ENCODE results near the gene PTPRD. TPM values are rescaled to one million over a fixed set of nuclear protein-coding genes. Genes with fewer than 3 reads are reported as not detected.
A peak's percentile ranks its signal among the peaks of the same experiment; 100 is the strongest.

Gene PTPRD
- total RNA-seq, 1 experiment from 2014 or later = 79.4 TPM

DNA sequence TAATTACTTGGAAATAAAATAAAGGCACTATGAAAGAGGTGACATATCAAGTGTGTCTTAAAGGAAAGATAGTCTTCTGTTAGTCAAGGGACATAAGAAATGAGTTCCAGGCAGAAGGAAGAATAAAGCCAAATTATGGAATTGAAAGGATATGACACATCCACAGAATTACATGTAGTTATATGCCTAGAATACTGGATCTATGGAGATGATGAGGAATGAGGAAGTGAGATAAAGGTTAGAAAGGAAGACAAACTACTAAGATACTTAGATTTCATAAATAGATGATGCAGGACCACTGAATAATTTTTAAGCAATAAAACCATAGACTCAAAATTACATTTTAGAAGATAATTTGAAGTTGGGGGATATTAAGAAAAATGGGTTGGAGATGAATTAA is 609.8 kb downstream of the PTPRD start:
- no peak for DNase-seq
- Histone ChIP-seq H3K9me3 (replicated peaks) (no peaks in the 10 kb centered on the region), H3K4me3 (no peak overlapping the region), H3K36me3 (no peaks in the 10 kb centered on the region), H3K27me3 (no peaks in the 10 kb centered on the region), H3K4me1 (peaks cover 22% of the 10 kb centered on the region), H3K27ac (no peak overlapping the region)

GRCh38 chr9:10000669-10001068 is 612.1 kb downstream of the PTPRD start:
- Histone ChIP-seq H3K4me3 (no peak overlapping the region), H3K27me3 (no peaks in the 10 kb centered on the region), H3K36me3 (no peaks in the 10 kb centered on the region), H3K9me3 (replicated peaks) (no peaks in the 10 kb centered on the region), H3K27ac (no peak overlapping the region), H3K4me1 (peaks cover 5% of the 10 kb centered on the region; the same call in 1 of the 2 replicates)
- DNase-seq = no peak

- Histone ChIP-seq H3K9me3 (replicated peaks) (no peaks in the 10 kb centered on the region), H3K27ac (no peak overlapping the region), H3K27me3 (no peaks in the 10 kb centered on the region), H3K4me1 (no peaks in the 10 kb centered on the region; the same call in 1 of the 2 replicates), H3K4me3 (no peak overlapping the region), H3K36me3 (no peaks in the 10 kb centered on the region)
- peak in 1 of 2 experiments; percentile 53 for DNase-seq
Measured at GRCh38 chr9:9998491-9999287, 614.1 kb downstream of the PTPRD start.

DNA sequence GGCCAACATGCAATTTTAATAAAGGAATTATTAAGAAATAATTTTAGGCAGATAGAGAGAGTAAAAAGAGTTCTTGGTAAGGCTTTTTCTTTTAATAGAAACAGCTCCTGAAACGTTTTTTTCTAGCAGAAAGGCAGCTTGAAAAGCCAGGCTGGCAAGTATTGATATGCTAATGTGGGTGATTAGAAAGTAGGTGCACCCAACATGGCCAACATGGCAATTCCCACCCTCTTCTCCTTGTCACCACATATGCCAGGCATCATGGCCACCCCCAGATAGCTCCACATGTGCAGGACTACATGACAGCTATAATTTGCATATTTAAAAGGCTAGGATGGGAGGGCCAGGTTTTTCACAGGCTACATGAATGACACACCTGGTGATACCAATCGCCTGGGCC is 615.2 kb downstream of the PTPRD start:
- no peak overlapping the region for H3K4me3 ChIP-seq

DNA sequence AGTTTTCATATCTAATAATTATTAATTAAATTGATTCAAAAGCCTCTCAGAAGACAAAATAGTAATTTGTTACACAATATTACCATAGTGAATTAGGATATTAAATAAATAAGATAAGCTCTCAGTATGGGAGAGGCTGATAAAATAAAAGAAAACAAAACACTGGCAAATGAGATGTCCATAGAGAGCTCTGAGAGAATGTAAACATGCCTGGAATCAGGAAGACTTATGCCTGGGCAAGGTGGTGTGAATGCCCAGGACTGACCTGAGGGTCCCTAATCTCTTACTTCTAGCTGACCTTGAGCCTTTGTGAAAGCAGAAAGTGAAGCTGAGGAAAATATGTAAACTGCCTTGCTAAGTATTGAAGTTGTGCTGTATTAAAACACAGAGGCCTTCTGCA is 616.5 kb downstream of the PTPRD start:
- Histone ChIP-seq H3K4me1 (no peaks in the 10 kb centered on the region; the same call in 1 of the 2 replicates), H3K36me3 (no peaks in the 10 kb centered on the region), H3K27ac (no peak overlapping the region), H3K4me3 (no peak overlapping the region), H3K9me3 (replicated peaks) (no peaks in the 10 kb centered on the region), H3K27me3 (no peaks in the 10 kb centered on the region)
- DNase-seq = no peak

More for the DNA sequence above, 615.2 kb downstream of the PTPRD start:
- no peaks in the 10 kb centered on the region for H3K9me3 ChIP-seq (replicated peaks)
- no peaks in the 10 kb centered on the region for H3K36me3 ChIP-seq
- no peaks in the 10 kb centered on the region; the same call in 1 of the 2 replicates for H3K4me1 ChIP-seq
- no peak overlapping the region for H3K27ac ChIP-seq
- no peaks in the 10 kb centered on the region for H3K27me3 ChIP-seq
- DNase-seq = no peak

DNA sequence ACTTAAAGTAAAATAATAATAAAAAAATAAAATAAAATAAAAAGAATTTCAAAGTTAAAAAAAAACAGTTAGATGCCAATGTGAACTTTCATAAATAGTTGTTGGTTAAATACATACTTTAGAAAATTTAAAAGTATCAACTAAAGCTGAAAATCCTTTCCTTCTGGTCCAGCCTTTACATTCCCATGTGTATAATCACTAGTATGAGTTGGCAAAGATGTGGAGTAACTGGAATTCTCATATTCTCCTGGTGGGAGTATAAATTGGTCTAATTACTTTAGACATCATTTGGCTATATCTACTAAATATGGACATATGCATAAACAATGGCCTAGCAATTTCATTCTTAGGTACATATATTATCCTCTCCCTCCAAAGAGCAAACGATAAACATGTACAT is 619.9 kb downstream of the PTPRD start:
- Histone ChIP-seq H3K9me3 (replicated peaks) (no peaks in the 10 kb centered on the region), H3K4me1 (no peaks in the 10 kb centered on the region; the same call in 1 of the 2 replicates), H3K36me3 (no peaks in the 10 kb centered on the region), H3K4me3 (no peak overlapping the region), H3K27me3 (no peaks in the 10 kb centered on the region), H3K27ac (no peak overlapping the region)
- DNase-seq = no peak

GRCh38 chr9:9973062-9973461 is 639.7 kb downstream of the PTPRD start:
- no peak overlapping the region for H3K27ac ChIP-seq
- H3K9me3 ChIP-seq (replicated peaks) = no peaks in the 10 kb centered on the region
- H3K4me1 ChIP-seq = no peaks in the 10 kb centered on the region
- DNase-seq = no peak
- H3K36me3 ChIP-seq = no peaks in the 10 kb centered on the region
- no peak overlapping the region for H3K4me3 ChIP-seq
- H3K27me3 ChIP-seq = no peaks in the 10 kb centered on the region

- no peaks in the 10 kb centered on the region for H3K27me3 ChIP-seq
- H3K9me3 ChIP-seq (replicated peaks) = no peaks in the 10 kb centered on the region
- no peak overlapping the region for H3K4me3 ChIP-seq
- H3K27ac ChIP-seq = no peak overlapping the region
- no peaks in the 10 kb centered on the region for H3K36me3 ChIP-seq
- H3K4me1 ChIP-seq = no peaks in the 10 kb centered on the region
- no peak for DNase-seq
Measured at GRCh38 chr9:9970514-9970913, 642.3 kb downstream of the PTPRD start.

DNA sequence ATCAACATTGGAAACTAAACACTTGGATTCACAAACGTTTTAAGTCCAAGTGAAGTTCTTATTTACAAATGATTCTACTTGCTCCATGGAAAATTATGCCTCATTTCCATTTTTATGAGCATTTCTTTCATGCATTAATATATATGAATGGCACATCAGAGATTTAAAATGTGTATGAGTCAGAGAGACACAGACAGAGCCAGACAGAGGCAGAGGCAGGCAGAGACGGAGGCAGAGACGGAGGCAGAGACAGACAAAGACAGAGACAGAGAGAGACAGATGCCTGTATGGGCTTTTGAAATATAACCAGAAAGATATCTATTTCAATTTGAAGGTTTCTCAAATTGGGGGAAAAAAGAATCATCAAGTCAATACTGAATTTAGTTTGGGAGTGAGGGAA is 649.0 kb downstream of the PTPRD start:
- Histone ChIP-seq H3K36me3 (no peaks in the 10 kb centered on the region), H3K27me3 (no peaks in the 10 kb centered on the region), H3K4me3 (no peak overlapping the region), H3K4me1 (no peaks in the 10 kb centered on the region), H3K27ac (no peak overlapping the region), H3K9me3 (replicated peaks) (no peaks in the 10 kb centered on the region)
- DNase-seq = no peak

- no peak overlapping the region for H3K27ac ChIP-seq
- no peaks in the 10 kb centered on the region for H3K36me3 ChIP-seq
- H3K27me3 ChIP-seq = no peaks in the 10 kb centered on the region
- no peaks in the 10 kb centered on the region for H3K9me3 ChIP-seq (replicated peaks)
- H3K4me3 ChIP-seq = no peak overlapping the region
- no peak for DNase-seq
- no peaks in the 10 kb centered on the region for H3K4me1 ChIP-seq
Measured at GRCh38 chr9:9961934-9962333, 650.9 kb downstream of the PTPRD start.

DNA sequence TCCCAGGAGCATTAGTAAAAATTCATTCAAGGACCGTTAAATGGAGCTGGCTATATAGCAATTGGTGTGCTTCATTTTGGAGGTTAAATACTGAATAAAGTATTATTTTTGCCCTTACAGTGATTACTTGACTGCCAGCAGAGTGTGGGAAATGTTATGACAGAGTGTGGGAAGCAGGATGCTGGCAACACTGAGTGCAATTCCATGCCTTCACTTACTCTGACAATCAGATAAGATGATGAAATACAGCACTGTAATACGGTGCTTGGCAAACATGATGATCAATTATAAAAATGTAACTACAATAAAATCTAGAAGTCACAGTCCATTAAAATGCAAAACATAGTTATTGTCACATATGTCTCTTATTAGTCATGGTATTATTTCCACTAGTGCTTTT is 651.3 kb downstream of the PTPRD start:
- Histone ChIP-seq H3K36me3 (no peaks in the 10 kb centered on the region), H3K9me3 (replicated peaks) (no peaks in the 10 kb centered on the region), H3K4me3 (no peak overlapping the region), H3K27me3 (no peaks in the 10 kb centered on the region), H3K4me1 (no peaks in the 10 kb centered on the region), H3K27ac (no peak overlapping the region)
- DNase-seq = no peak

GRCh38 chr9:9951556-9952160 is 661.1 kb downstream of the PTPRD start:
- H3K9me3 ChIP-seq (replicated peaks) = no peaks in the 10 kb centered on the region
- H3K27me3 ChIP-seq = no peaks in the 10 kb centered on the region
- H3K27ac ChIP-seq = no peak overlapping the region
- H3K36me3 ChIP-seq = no peaks in the 10 kb centered on the region
- no peak overlapping the region for H3K4me3 ChIP-seq
- no peaks in the 10 kb centered on the region for H3K4me1 ChIP-seq
- DNase-seq = no peak

DNA sequence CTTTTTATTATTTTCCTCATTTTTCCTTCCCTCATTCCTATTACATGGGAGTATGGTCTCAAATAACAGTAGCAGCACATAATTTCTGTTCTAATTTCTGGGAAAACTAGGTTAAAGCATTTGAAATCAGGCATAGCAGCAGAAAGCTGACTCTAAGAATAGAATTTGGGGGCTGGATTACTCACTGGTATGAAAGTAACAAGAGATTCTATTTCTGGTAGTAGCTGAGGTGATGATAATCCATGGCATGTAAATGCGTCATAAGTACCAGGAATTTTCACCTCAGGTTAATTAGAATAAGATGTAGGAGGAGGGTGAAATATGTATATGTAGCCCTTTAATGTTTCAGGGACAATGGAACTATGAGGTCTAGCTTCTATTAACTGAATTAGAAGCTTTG is 662.0 kb downstream of the PTPRD start:
- H3K9me3 ChIP-seq (replicated peaks) = no peaks in the 10 kb centered on the region
- no peak for DNase-seq
- H3K27me3 ChIP-seq = no peaks in the 10 kb centered on the region
- H3K36me3 ChIP-seq = no peaks in the 10 kb centered on the region
- no peak overlapping the region for H3K27ac ChIP-seq
- H3K4me1 ChIP-seq = no peaks in the 10 kb centered on the region
- no peak overlapping the region for H3K4me3 ChIP-seq

DNA sequence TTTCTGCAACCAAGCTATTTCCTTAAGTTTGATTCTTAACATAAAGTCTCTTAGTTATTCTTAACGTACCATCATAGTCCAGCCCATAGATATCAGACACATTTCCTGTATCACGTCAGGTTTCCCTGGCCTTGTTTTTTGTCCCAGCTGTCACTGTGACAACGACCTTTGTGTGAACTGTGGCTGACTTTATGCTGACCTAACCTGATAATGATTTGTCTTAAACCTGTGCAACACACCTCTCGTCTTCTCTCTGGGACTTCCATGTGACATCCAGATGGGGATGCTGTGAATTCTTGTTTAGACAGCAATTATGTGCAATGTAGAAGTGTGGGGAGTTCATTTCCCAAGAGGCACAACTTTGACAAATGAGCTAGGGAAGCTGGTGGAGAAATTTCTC is 662.8 kb downstream of the PTPRD start:
- no peaks in the 10 kb centered on the region for H3K36me3 ChIP-seq
- no peaks in the 10 kb centered on the region for H3K4me1 ChIP-seq
- no peaks in the 10 kb centered on the region for H3K27me3 ChIP-seq
- H3K9me3 ChIP-seq (replicated peaks) = no peaks in the 10 kb centered on the region
- H3K27ac ChIP-seq = no peak overlapping the region
- H3K4me3 ChIP-seq = no peak overlapping the region
- no peak for DNase-seq

- H3K36me3 ChIP-seq = no peaks in the 10 kb centered on the region
- H3K27ac ChIP-seq = no peak overlapping the region
- no peak overlapping the region for H3K4me3 ChIP-seq
- no peak for DNase-seq
- no peaks in the 10 kb centered on the region for H3K4me1 ChIP-seq
- H3K9me3 ChIP-seq (replicated peaks) = no peaks in the 10 kb centered on the region
- H3K27me3 ChIP-seq = no peaks in the 10 kb centered on the region
Measured at GRCh38 chr9:9949368-9949767, 663.4 kb downstream of the PTPRD start.

DNA sequence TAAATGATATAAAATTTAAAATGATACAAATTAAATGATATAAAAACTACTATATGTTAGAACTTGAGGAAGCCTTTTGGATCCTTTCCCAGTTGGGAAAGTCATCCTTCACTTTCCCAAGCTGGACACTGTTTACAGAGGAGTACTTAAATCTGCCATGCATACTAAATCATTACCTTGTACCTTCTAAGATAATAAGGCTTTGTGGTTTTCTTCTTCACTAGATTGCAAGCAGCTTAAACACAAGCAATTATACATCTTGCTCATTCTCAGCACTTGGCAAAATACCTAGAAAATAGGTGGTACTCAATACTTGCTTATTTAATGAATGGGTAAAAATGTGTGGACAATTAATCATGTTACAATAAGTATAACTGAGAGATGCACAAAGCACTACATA is 666.8 kb downstream of the PTPRD start:
- no peaks in the 10 kb centered on the region for H3K4me1 ChIP-seq
- DNase-seq = no peak
- H3K9me3 ChIP-seq (replicated peaks) = no peaks in the 10 kb centered on the region
- H3K4me3 ChIP-seq = no peak overlapping the region
- no peaks in the 10 kb centered on the region for H3K36me3 ChIP-seq
- H3K27ac ChIP-seq = no peak overlapping the region
- H3K27me3 ChIP-seq = no peaks in the 10 kb centered on the region
